A673 (cell line): ENCODE data around the gene TTC21A. TPM values are rescaled to one million over a fixed set of nuclear protein-coding genes. Genes with fewer than 3 reads are reported as not detected.

Experiments
- BruUV-seq: library from RNA; stranded (reverse); fragments of 400-500 nt; replicated peaks from 2 replicates; lab custom pipeline; 2021; lab: Mats Ljungman, UMichigan
- CTCF ChIA-PET: fragments of 300-600 bp; sonication (Branson Sonifier 250); formaldehyde crosslinking; loops from one replicate; lab custom pipeline; 2022; ENCODE audit warnings: antibody characterized with exemption; lab: Charles Lee
- POLR2A ChIA-PET: fragments of 300-600 bp; sonication (Branson Sonifier 250); formaldehyde crosslinking; loops from one replicate; lab custom pipeline; 2022; ENCODE audit warnings: antibody characterized with exemption; ENCODE audit not compliant: low non-redundant PET; lab: Charles Lee
- DNase-seq: peaks from one replicate; pipeline ENCODE4 v3.0.0-alpha.2; 2015; ENCODE audit warnings: low spot score
- H3K27ac ChIP-seq: fragments of 200-600 bp; sonication (generic); 2 replicates; pipeline ENCODE4 v1.5.1; 2016; ENCODE audit warnings: mixed run types, low read depth, mild to moderate bottlenecking, mixed read lengths, antibody characterized with exemption, low read length; ENCODE audit not compliant: poor library complexity, severe bottlenecking
- H3K27me3 ChIP-seq: fragments of 200-600 bp; sonication (generic); replicated peaks from 2 replicates; pipeline ENCODE4 v1.6.1; 2017; ENCODE audit warnings: mixed run types, low read depth, mild to moderate bottlenecking, mixed read lengths, antibody characterized with exemption, low read length; ENCODE audit not compliant: insufficient read depth, poor library complexity
- H3K36me3 ChIP-seq: fragments of 200-600 bp; sonication (generic); 2 replicates; pipeline ENCODE4 v1.6.1; 2016; ENCODE audit warnings: mixed run types, mild to moderate bottlenecking, mixed read lengths, antibody characterized with exemption, low read length; ENCODE audit not compliant: insufficient read depth, poor library complexity, severe bottlenecking
- H3K4me1 ChIP-seq: fragments of 200-600 bp; sonication (generic); 2 replicates; pipeline ENCODE4 v1.6.1; 2017; ENCODE audit warnings: mixed run types, mild to moderate bottlenecking, mixed read lengths, antibody characterized with exemption, low read length; ENCODE audit not compliant: insufficient read depth, poor library complexity, severe bottlenecking
- H3K4me3 ChIP-seq: fragments of 200-600 bp; sonication (generic); 2 replicates; pipeline ENCODE4 v1.5.1; 2016; ENCODE audit warnings: low read depth, mixed run types, mild to moderate bottlenecking, mixed read lengths, low read length; ENCODE audit not compliant: poor library complexity, severe bottlenecking
- H3K9me3 ChIP-seq: fragments of 200-600 bp; sonication (generic); 2 replicates; pipeline ENCODE4 v1.6.1; 2016; ENCODE audit warnings: mixed run types, low read depth, mild to moderate bottlenecking, mixed read lengths, antibody characterized with exemption, low read length; ENCODE audit not compliant: poor library complexity, severe bottlenecking
- CTCF ChIP-seq: fragments of 300-800, 200-600 bp; sonication (generic); conservative IDR thresholded peaks from 2 replicates; pipeline ENCODE4 v1.5.1; 2017; ENCODE audit warnings: low read depth, mild to moderate bottlenecking, antibody characterized with exemption, low read length, moderate library complexity, mixed read lengths
- EZH2 ChIP-seq: fragments of 200-600 bp; sonication (generic); IDR thresholded peaks from 2 replicates; pipeline ENCODE4 v1.6.1; 2017; ENCODE audit warnings: borderline replicate concordance, low read depth, mild to moderate bottlenecking, mixed read lengths, antibody characterized with exemption, low read length; ENCODE audit not compliant: poor library complexity, severe bottlenecking
- intact Hi-C: fragments of 100-400 bp; cut with micrococcal nuclease; formaldehyde crosslinking; loops from one replicate; pipeline ENCODE4 v1.10.0; 2022; ENCODE audit not compliant: unreplicated experiment
- total RNA-seq: library from RNA; stranded (reverse); gene quantifications from 2 replicates; pipeline ENCODE4 v1.2.3, GENCODE V29; 2021

Gene TTC21A
- total RNA-seq, 1 experiment from 2014 or later: 1.4 TPM

DNA sequence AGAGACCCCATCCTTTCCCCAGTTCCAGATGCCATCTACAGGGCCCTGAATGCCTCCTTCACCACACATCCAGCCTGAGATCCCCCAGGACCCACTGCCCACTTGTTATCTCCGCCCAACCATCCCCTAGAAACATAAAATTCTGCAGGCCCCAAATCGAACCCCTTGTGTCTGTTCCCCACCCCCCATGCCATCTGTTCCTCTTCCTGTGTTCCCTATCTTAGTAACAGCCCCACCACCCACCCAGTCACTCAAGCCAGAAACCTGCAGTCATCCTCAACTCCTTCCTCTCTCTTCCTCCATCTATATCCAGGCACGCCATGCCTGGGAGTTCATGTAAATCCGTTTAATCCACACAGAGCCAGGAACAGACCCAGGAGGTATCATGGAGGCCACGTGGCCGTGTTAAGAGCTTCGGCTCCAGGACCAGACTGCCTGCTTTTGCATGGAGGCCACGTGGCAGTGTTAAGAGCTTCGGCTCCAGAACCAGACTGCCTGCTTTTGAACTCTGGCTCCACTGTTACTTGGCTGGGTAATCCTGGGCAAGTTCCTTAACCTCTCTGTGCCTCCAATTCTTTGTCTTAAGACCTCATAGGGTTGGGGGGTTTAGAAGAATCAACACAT, 41.1 kb downstream of the TTC21A start:
- intact Hi-C loops: no loop called here
- POLR2A ChIA-PET: interaction anchor here (0.6 to 0.7 kb wide), 3 partner anchors 14 to 17 kb away, joined by 6 to 8 read pairs (median 7); no protein-coding TSS in a partner anchor
- TF ChIP-seq CTCF (no peak), EZH2 (no peak)
- no TSS peak for BruUV-seq
- no peak for DNase-seq
- peak overlapping the region; percentile 2 for H3K4me3 ChIP-seq
- H3K4me1 ChIP-seq: peaks cover 51% of the 10 kb centered on the region
- CTCF ChIA-PET: no interaction called here
- peaks cover 11% of the 10 kb centered on the region for H3K36me3 ChIP-seq
- H3K9me3 ChIP-seq: no peaks in the 10 kb centered on the region
- no peaks in the 10 kb centered on the region for H3K27me3 ChIP-seq
- H3K27ac ChIP-seq: peak overlapping the region; percentile 73

DNA sequence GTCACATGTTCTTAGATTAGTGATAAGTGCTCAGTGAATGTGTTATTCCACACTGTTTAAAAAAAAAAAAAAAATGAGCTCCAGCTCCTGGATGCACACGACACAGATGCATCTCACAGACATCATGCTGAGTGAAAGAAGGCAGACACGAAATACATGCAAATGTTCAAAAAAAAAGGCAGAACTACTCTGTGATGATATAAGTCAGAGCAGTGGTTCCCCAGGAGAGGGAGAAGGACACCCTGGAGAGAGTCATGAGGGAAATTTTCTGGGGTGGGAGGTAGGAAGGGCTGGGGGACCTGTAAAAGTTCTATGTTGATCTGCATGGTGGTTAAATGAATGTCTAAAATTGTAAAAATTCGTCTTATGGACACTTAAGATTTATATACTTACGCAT, 41.6 kb downstream of the TTC21A start:
- intact Hi-C loops: no loop called here
- POLR2A ChIA-PET: interaction anchor here (0.6 to 0.7 kb wide), 3 partner anchors 13 to 17 kb away, joined by 6 to 8 read pairs (median 7); no protein-coding TSS in a partner anchor
- no TSS peak for BruUV-seq

DNA sequence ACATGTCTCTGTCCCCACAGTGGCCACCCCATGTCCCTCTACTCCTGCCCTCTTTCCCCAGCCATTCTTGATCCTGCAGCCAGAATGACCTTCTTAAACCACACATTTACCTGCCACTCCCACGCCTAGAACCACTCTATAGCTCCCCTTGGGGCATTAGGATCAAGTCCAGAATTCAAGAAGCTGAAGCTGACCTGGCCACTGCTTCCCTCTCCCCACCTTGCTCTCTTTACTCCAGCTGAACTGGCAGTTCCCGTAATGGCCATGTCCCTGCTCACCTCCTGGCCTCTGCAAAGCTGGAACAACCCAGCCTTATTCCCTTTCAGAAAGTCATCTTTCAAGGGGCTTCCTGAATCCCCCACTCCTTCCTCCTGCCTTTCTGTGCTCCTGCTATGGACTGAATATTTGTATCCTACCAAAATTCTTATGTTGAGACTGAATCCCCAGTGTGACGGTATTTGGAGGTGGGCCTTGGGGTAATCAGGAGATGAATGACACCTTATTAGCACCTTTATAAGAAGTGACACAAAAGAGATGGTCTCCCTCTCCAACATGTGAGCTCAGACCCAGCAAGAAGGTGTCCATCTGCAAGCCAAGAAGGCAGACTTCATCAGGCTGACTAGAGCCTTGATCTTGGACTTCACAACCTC, 42.1 kb downstream of the TTC21A start:
- ChIA-PET CTCF (interaction anchor here (1.0 kb wide), 1 partner anchor 24 kb away, joined by 3 read pairs; no protein-coding TSS in a partner anchor), POLR2A (interaction anchor here (0.6 kb wide), 2 partner anchors 13 to 16 kb away, joined by 7 to 8 read pairs; no protein-coding TSS in a partner anchor)
- Histone ChIP-seq H3K4me3 (no peak overlapping the region), H3K27ac (peak overlapping the region; percentile 88), H3K4me1 (peaks cover 51% of the 10 kb centered on the region), H3K27me3 (no peaks in the 10 kb centered on the region), H3K36me3 (peaks cover 6% of the 10 kb centered on the region), H3K9me3 (no peaks in the 10 kb centered on the region)
- intact Hi-C loops: no loop called here
- BruUV-seq: no TSS peak
- TF ChIP-seq EZH2 (no peak), CTCF (no peak)
- DNase-seq: no peak

More for the DNA sequence above, 41.6 kb downstream of the TTC21A start:
- Histone ChIP-seq H3K4me3 (no peak overlapping the region), H3K9me3 (no peaks in the 10 kb centered on the region), H3K4me1 (peaks cover 51% of the 10 kb centered on the region), H3K27ac (peak overlapping the region; percentile 73), H3K36me3 (peaks cover 6% of the 10 kb centered on the region), H3K27me3 (no peaks in the 10 kb centered on the region)
- CTCF ChIA-PET: no interaction called here
- TF ChIP-seq EZH2 (no peak), CTCF (no peak)
- DNase-seq: no peak
